ENCODE results near the gene COG4.
"Not testable (repeated sequence)": the region's sequence is repeated elsewhere in the genome, so short reads cannot be mapped to it uniquely, and the experiment has no call there.

COG4 gene

DNA sequence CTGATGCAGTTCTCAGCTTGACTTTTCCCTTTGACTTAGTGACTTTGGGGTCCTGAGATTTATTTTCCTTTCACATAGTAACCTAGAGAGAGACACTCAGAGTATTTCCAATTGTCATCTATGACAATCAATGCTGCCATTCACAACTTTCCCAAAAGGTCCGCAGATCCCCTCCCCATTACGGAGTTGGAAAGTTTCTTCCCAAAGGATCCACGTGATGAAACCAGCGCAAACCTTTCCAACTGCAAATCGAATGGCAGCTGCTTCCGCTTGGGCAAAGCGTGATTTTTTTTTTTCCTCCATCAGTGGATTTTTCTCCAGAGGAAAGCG, 69.5 kb downstream of the COG4 start:
- DNase-seq: peak; percentile 76

DNA sequence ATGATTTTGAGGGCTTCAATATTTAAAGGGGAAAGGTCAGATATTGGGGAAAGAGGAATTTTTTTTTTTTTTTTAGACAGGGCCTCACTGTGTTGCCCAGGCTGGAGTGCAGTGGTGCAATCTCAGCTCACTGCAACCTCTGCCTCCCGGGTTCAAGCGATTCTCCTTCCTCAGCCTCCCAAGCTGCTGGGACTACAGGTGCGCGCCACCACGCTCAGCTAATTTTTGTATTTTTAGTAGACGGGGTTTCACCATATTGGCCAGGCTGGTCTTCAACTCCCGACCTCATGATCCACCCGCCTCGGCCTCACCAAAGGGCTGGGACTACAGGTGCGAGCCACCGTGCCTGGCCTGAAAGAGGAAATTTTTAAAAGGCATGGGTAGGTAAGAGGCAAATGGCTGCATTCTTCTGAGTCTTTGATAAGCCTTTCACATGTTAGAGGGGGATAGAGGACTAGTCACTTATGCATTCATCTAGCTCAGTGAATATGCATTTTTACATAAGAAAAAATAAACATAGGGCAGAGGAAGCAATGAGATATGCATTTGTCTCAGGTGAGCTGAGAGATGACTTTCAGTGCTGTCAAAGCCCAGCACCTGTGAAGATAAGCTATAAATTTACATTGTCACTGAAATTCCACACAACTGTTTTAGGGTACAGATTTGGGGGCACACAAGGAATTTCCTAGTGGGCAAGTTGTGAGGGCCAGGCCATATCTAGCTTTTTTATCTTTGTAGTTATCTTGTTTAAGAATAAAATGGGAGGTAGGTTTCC, 70.0 kb downstream of the COG4 start:
- DNase-seq: no peak

DNA sequence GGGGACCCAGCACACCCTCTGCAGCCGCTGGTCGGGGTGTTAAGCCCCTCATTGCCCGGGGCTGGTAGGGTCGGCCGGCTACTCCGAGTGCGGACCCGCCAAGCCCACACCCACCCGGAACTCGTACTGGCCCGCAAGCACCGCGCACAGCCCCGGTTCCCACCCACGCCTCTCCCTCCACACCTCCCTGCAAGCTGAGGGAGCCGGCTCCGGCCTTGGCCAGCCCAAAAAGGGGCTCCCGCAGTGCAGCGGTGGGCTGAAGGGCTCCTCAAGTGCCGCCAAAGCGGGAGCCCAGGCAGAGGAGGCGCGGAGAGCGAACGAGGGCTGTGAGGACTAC, 72.4 kb downstream of the COG4 start:
- DNase-seq: not testable (repeated sequence)

DNA sequence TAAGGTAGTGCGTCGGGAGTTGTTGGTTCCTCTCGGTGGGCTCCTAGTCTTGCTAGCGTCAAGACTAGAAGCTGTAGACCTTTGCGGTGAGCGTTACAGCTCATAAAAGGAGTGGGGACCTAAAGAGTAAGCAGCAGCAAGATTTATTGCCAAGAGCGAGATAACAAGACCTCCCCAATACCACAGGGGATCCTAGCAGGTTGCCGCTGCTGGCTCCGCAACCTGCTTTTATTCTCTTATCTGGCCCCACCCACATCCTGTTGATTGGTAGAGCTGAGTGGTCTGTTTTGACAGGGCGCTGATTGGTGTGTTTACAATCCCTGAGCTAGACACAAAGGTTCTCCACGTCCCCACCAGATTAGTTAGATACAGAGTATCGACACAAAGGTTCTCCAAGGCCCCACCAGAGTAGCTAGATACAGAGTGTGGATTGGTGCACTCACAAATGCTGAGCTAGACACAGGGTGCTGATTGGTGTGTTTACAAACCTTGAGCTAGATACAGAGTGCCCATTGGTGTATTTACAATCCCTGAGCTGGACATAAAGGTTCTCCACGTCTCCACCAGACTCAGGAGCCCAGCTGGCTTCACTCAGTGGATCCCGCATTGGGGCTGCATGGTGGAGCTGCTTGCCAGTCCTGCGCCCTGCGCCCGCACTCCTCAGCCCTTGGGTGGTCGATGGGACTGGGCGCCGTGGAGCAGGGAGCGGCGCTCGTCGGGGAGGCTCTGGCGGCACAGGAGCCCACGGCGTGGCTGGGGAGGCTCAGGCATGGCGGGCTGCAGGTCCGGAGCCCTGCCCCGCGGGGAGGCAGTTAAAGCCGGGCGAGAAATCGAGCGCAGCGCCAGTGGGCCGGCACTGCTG, 73.0 kb downstream of the COG4 start:
- DNase-seq: not testable (repeated sequence)

DNA sequence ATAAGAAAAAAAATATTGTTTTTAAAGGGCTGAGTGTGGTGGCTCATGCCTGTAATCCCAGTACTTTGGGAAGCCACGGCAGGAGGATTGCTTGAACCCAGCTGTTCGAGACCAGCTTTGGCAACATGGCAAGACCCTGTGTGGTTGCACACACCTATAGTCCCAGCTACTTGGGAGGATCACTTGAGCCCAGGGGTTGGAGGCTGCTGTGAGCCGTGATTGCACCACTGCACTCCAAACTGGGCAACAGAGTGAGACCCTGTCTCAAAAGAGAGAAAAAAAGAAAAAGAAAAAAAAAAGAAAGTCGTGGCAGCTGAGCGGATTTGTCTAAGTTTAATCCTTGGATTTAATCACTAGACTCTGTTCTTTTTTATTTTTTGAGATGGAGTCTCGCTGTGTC, 75.3 kb downstream of the COG4 start:
- DNase-seq: no peak

DNA sequence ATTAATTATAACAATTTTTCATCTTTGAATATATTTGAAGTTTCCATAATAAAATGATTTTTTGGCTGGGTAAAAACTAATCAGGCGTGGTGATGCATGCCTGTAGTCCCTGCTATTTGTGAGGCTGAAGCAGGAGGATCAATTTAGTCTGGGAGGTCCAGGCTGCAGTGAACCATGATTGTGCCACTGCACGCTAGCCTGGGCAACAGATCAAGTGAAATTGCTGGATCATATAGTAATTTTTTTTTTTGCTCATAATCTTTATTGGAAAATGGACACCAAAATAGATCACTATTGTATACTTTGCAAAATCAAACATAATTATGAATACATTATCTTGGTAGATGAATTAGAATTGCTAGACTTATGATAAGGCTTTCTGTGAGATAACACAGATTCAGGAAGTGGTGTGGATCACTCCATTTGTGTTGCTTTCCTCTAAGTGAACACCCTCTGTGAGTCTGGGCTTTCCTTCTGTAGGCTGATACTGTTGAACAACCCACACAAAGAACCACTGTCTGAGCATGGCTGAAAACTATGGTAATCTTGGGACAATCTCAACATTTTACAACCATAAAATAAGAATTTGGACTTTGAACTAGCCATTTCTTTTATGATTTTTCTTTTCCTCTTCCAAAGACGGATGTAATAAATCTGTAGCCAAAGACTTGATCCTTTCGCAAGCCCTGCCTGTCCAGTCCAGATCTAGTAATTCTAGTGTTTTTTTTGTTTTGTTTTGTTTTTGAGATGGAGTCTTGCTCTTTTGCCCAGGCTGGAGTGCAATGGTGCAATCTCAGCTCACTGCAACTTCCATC, 78.9 kb downstream of the COG4 start:
- no peak for DNase-seq

DNA sequence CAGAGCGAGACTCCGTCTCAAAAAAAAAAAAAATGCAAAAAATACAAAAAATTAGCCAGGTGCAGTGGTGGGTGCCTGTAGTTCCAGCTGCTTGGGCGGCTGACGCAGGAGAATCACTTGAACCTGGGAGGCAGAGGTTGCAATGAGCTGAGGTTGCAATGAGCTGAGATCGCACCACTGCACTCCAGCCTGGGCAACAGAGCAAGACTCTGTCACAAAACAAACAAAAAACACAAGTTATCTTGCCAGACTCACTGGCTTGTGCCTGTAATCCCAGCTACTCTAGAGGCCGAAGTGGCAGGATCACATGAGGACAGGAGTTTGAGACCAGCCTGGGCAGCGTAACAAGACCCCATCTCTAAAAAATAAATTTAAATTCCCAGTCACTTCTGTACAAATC, 81.0 kb downstream of the COG4 start:
- no peak for DNase-seq

DNA sequence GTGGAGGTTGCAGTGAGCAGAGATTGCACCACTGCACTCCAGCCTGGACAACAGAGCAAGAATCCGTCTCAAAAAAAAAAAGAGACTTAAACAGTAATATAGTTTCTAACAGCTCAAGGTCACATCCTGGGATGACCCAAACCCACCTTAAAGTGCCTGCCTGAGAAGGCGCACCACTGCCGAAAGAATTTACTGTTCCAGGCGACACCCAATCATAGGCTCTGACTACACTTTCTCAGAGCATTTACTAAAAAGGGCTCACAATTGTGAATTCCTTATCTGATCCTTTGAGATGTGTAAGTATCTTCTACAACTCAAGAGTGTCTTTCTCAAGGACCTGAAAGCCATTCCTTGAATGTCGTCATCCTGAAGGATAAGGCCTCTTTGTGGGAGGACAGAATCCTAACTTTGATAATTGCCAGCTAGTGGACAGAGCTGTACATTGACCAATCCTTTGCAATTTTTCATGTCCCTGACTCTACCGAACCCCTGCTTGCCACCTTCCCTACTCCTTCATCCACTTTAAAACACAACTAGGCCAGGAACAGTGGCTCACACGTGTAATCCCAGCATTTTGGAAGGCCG, 81.9 kb downstream of the COG4 start:
- DNase-seq: no peak

DNA sequence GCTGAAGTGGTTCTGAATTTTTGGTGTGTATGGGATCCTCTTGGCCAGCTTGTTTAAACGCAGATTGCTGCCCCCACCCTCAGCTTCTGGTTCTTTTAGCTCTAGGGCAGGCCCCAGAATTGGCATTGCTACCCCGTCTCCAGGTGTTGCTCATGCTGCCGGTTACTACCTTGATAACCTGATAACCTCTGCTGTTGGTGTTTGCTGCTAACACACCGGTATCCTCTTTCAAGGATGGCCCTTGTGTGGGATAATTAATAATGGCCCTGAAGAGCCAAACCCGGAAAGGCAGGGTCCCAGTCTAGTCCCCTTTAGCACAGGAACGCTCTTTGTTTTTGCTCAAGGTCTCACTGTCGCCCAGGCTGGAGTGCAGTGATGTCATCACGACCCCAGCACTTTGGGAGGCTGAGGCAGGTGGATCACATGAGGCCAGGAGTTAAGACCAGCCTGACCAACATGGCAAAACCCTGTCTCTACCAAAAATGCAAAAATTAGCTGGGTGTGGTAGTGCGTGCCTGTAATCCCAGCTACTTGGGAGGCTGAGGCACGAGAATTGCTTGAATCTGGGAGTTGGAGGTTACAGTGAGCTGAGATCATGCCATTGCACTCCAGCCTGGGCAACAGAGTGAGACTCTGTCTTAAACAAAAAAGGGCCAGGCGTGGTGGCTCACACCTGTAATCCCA, 83.2 kb downstream of the COG4 start:
- no peak for DNase-seq

DNA sequence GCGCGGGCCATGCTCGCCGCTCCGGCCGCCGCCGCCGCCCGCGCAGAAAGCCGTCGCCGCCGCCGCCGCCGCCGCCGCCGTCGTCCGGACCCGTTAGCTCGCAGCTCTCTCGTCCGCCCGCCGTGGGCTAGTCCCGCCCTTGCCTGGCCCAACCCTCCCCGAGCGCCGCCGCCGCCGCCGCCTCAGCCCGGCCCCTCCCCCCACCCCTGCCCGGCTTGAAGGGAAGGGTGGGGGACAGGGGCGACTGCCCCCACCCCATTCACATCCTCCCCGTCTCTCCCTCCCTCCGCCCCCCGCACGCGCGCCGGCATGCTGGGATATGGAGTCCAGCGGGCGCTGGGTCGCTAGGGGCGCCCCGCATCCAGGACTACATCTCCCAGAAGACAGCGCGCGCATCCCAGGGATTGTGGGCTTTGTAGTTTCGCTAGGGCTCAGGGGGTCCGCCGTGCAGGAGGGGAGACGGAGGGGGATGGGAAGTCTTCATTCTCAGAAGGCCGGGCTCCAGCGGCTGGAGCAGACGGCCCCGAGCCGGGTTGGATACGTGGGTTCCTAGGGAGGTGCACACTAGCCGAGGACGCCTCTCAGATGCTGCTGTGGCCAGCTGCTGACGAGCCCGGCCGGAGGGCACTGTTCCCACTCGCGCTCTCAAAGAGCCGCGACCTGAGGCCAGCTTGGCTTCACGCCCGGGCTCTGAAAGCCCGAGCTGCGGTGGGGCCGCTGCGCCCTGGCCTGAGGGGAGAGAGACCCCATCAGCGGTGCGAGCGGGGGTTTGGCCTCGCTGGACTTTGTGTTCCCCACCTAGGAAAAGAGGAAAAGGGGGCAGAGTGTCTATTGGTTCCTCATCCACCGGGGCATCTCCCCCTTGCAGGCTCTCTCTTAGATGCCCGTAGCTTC, 84.1 kb downstream of the COG4 start, which contains the start of gene ST3GAL2:
Gene ST3GAL2, minus strand, starts transcription at position 132 of the 894 bp plus-strand sequence. CDS start 40,570 bp downstream, outside the sequence.
- peak; percentile 95 for DNase-seq

DNA sequence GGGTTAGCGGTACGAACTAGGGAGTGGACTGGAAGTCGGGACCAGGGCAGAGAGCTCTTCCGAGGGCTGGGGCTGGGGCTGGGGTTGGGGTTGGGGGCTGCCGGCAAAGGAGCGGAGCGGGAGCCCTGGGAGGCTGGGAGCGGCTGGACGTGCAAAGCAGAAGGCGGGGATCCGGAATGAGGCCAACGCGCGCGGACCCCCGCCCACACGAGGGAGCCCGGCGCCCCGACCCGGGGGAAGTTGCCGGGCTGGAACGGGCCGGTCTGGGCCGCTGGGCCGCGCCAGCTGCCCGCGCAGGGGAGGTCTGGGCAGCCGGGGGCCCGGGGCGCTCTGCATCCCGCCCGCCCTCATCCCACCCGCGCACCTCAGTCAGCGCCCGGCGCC, 84.8 kb downstream of the COG4 start:
- DNase-seq: peak; percentile 57

DNA sequence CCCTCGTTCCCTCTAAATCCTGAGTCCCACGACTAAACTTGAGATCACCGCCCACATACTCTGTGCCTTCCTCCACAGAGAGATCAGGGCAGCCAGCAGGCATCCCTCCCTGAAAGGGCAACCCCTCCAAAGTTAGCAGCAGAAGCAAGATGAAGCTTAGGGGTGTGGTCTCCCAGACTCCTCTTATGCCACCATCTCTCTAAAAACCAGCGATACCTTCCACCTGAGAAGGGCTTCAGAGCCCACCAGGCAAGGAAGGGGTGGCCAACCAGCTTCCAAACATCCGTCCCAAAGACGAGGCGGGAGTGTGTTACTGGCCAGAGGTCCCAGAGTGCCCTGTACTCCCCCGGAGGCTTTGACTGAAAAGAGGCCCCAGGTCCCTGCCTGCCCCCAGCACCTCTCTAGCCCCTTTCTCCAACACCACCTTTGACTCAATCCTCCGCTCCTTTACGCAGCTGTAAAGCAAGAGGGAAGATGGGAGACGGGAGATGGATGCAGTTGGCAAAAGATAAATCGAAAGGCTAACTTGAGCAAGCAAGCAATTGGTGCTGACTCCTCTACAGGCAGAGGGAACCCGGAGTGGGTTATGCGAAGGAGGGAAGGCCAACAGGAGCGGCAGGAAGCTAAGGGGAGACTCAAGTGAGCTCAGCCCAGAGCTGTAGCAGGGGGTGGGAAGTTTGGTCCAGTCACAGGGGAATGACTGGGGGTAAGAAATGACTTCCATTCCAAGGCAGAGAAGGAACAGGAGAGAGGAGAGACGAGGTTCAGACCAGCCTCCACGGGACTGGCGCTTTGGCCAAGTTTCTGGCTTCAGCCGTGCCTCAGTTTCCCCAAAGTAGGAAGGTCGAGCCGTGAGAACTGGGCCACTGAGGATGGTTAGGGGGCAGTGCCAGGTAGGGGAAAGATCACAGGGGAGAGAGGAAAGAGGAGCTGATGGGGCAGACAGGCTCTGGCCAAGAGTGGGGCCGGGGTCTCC, 85.5 kb downstream of the COG4 start:
- peak; percentile 37 for DNase-seq

DNA sequence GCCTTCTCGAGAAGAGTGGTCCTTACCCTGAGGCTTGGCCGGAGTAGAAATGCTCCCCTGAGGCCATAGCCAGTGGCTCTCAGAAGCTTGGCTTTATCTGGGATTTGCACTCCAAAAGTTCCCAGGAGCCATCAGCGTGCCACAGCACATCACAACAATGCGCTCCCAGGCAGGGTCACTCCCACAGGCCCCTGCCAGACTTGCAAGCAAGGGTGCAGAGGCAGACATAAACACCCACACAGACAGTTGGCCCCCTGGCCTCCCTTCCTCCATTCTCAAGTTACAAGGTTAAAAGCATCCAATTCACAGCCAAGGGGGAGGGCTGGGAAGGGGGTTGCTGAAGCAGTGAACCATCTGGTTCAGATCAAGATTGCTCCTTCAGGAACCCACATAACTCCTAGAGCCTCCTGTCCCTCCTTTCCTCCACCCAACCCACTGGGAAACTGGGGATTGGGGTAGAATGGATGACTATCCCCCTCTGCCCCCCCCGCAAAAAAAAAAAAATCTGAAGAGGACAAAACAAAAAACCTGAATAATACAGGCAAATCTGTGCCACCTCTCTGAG, 86.3 kb downstream of the COG4 start:
- DNase-seq: peak; percentile 78

DNA sequence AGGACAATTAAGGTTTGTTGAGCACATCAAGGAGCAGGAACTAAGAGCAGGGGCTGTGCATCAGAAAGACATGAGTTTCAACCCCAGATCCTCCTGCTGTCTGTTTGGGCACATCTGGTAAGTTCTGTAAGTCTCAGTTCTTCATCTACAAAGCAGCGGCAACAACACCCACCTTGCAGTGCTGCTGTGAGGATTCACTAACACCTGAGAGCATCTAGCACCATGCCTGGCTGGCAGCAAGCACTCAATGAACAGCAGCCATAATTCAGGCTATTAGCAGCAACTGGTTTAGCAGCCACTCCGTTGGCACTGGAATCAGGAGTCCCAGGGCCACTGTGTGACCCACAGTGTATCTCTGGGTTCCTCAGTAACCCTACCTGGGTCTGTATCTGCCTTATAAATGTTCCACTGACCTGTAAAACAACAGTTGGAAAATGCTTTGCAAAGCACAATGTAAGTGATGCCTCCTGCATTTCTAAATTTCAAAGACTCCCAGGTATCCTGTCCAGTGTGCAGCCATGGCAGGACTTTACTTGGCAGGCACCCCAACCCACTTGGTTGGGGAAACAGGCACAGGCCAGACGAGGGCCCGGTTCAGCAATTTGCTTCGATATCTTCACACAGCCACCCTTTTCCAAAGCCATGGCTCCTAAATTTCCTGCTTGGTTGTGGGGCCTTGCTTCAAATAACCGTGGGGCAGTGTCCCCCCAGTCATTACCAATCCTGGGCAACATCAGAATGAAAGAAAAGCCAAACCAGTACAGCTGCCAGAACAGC, 88.7 kb downstream of the COG4 start:
- no peak for DNase-seq

DNA sequence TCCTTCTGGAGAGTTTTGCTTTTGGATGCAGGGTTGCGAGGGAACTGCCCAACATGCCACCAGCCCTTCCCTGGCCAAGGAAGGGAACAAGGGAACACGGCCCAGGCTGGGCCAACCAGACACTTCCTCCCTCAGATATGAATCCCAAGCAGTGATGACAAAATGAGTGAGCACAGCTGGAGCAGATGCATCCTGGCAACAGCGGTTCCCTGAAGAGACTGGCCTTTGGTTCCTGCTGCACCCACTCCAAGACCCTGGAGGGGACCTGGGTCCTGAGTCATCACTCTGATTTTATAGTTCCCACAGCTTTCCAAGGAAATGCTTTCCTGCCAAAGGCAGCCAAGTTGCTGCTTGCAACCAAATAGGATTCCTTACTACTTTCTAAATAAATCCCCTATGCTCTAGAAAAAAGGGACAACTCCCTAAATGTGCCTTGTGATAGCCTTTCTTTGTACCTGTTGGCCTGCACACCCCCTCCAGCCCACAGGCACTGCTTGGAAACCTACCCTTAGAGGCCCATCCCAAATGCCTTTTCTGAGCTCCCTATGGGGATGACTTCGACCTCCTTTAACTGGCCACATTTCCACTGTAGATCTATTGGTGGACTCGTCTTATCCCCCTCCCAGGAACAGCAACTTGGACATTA, 89.8 kb downstream of the COG4 start:
- peak; percentile 15 for DNase-seq

DNA sequence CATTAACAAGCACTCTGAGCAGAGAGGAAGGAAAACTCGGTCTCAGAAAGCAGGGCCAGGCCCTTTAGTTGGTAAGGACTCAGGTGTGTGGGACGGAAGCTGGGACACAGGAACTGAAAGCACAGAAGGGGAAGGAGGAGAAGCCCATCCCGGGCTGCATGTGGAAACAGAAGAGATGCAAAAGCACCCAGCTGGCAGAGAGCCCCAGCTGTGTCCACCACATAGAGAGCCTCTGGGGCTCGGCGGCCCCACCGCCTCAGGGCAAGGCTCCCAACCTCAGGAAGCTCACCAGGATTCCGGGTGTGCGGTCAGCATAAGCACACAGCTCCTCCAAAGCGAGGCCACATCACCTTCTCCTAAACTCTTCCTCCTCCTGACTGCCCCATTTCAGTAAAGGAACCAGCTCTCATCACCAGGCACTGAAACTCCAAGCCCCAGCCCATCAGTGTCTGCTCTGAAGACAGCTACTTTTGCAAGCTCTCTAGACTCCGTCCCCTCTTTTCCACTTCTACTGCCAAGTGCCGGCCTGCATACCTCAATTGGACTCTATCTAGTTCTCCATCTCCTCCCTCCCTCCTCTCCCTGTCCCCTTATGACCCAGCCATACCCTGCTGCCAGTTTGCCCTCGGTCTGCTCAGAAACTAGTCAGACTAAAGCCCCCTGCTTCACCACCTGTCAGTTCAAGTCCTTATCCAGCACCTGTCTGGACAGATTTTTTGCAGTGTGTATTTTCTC, 90.5 kb downstream of the COG4 start:
- DNase-seq: no peak

DNA sequence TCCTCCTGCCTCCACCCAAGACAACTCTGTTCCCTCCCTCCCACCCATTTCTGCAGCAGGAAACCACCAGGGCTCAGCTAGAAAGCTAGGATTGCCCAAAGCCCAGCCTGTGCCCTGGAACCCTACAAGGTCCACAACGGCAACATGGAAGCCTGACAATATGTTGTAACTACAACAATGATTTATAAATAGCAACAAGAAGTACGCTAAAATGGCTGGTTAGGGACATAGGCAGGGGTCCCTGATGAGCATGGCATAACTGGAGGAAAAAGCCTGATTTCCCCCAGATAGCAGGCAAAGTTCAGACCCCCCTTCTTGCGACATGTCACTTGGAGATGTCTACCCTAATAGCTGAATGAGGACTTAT, 91.0 kb downstream of the COG4 start:
- DNase-seq: no peak

All from NCI-H69 (cell line).